Measurements from ENCODE around the gene NECAB3. TPM values are rescaled to one million over a fixed set of nuclear protein-coding genes. Genes with fewer than 3 reads are reported as not detected.

The NECAB3 gene
- total and polyA plus RNA-seq, 9 donors: 9.2 to 166 (median 96.5) TPM

DNA sequence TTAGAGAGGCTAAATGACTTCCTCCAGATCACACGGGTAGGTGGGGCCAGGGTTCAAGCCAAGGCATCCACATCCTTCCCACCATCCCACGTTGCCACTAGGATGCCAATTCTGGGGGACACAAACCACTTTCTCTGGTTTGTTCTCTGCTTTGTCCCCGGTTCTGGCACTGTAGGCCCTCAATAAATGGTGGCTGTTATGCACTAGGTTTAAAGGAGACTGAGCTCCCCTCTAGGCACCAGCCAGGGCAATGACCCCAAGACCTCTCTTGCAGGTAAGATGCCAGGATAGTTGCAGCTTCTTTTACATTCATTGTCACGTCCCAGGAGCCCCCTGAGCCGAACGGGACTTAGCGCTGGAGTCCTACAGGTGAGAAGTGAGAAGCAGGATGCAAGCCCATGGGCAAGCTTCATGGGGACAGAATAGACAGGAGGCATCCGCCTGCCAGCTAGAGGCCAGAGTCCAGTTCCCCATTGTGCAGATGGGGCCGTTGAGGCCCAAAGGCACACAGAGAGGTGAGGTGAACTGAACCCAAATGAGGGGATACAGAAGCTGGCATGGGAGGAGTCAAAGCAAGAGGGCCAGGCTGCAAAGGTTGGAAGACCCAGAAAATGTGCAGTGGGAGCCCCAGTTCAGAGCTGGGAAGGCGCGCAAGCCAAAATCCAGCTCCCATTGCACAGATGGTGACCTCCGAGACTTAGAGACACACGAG, 45.2 kb upstream of the NECAB3 start:
- 33 to 40% (median 34%) methylated on average over 13 of the region's 13 CpGs for WGBS, 3 donors
- Histone ChIP-seq H3K36me3 (no peaks in the 10 kb centered on the region), H3K4me1 (ENCODE audit: insufficient read depth) (peaks cover 12% of the 10 kb centered on the region)

DNA sequence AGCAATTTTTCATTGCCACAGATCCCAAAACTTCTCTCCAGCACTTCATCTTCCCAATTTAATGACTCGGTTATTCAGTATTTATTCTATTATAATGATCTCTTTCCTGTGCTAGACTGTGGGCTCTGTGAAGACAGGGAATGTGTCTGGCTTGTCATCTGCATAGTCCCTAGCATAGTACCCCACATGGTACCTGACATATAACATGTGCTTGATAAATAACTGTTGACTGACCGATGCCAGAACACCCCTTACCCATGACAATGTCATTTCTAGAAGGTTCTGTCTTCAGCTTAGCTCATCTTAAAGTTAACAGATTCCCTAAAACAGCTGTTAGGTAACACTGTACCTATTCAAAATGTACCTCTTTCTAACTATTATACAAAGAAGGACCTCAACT, 42.3 kb upstream of the NECAB3 start:
- Histone ChIP-seq H3K27me3 (no peaks in the 10 kb centered on the region), H3K4me1 (ENCODE audit: insufficient read depth) (peaks cover 12% of the 10 kb centered on the region), H3K4me3 (no peak overlapping the region), H3K9me3 (no peaks in the 10 kb centered on the region), H3K36me3 (no peaks in the 10 kb centered on the region), H3K27ac (no peak overlapping the region)
- 90 to 92% (median 90%) methylated on average over 2 of the region's 2 CpGs for WGBS, 3 donors
- no peak for TF ChIP-seq EP300 (IDR thresholded peaks at IDR 0.05)
- TF ChIP-seq, protein P1, sequence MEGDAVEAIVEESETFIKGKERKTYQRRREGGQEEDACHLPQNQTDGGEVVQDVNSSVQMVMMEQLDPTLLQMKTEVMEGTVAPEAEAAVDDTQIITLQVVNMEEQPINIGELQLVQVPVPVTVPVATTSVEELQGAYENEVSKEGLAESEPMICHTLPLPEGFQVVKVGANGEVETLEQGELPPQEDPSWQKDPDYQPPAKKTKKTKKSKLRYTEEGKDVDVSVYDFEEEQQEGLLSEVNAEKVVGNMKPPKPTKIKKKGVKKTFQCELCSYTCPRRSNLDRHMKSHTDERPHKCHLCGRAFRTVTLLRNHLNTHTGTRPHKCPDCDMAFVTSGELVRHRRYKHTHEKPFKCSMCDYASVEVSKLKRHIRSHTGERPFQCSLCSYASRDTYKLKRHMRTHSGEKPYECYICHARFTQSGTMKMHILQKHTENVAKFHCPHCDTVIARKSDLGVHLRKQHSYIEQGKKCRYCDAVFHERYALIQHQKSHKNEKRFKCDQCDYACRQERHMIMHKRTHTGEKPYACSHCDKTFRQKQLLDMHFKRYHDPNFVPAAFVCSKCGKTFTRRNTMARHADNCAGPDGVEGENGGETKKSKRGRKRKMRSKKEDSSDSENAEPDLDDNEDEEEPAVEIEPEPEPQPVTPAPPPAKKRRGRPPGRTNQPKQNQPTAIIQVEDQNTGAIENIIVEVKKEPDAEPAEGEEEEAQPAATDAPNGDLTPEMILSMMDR (IDR thresholded peaks at IDR 0.05): no peak
- no peak for TF ChIP-seq POLR2A (IDR thresholded peaks at IDR 0.05)
- intact Hi-C loops (cut with DNase I): no loop called here
- DNase-seq: no peak

More for the DNA sequence above, 45.2 kb upstream of the NECAB3 start:
- no peak for DNase-seq
- Histone ChIP-seq H3K4me3 (peak overlapping the region; percentile 78), H3K9me3 (no peaks in the 10 kb centered on the region), H3K27me3 (no peaks in the 10 kb centered on the region), H3K27ac (peak overlapping the region in 1 of 2 donors; percentile 24)
- intact Hi-C loops (cut with DNase I): no loop called here
- TF ChIP-seq EP300 (IDR thresholded peaks at IDR 0.05) (no peak), POLR2A (IDR thresholded peaks at IDR 0.05) (no peak)
- TF ChIP-seq, protein P1 (IDR thresholded peaks at IDR 0.05): no peak

DNA sequence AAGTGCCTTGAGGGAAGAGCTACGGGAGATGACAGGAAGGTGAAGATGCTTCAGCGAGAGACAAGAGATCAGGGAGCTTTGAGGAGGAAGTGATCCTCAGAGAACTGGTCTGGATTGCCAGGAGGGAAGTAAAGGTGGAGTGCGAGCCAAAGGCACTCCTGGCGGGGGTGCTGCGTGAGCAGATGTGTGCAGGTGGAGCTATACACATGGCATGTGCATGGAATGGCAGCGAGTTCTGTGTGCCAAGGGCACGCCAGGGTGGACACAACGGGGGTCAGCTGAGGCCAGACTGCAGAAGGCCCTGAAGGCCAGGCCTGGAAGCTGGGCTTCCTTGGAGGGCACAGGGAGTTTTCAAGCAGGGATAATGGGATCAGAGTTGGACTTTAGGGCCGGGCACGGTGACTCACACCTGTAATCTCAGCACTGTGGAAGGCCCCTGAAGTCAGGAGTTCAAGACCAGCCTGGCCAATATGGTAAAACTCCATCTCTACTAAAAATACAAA, 39.7 kb upstream of the NECAB3 start:
- Histone ChIP-seq H3K27ac (no peak overlapping the region), H3K27me3 (no peaks in the 10 kb centered on the region), H3K36me3 (no peaks in the 10 kb centered on the region), H3K4me1 (ENCODE audit: insufficient read depth) (peaks cover 1% of the 10 kb centered on the region), H3K4me3 (no peak overlapping the region), H3K9me3 (no peaks in the 10 kb centered on the region)
- intact Hi-C loops (cut with DNase I): no loop called here
- TF ChIP-seq EP300 (IDR thresholded peaks at IDR 0.05): no peak
- TF ChIP-seq, protein P1 (IDR thresholded peaks at IDR 0.05): no peak
- TF ChIP-seq POLR2A (IDR thresholded peaks at IDR 0.05): no peak
- DNase-seq: no peak
- 88 to 90% (median 89%) methylated on average over 10 of the region's 10 CpGs for WGBS, 3 donors

DNA sequence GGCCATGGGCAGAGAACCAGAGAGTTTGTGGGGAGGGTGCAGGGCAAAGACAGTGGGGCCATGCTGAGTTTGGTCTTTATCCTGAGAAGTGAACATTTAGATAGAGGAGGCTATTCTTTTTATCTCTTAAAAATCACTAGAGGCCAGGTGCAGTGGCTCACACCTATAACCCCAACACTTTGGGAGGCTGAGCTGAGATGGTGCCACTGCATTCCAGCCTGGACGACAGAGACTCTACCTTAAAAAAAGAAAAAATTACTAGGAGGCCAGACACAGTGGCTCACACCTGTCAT, 37.2 kb upstream of the NECAB3 start:
- H3K27ac ChIP-seq: no peak overlapping the region
- TF ChIP-seq, protein P1 (IDR thresholded peaks at IDR 0.05): no peak
- TF ChIP-seq EP300 (IDR thresholded peaks at IDR 0.05) (no peak), POLR2A (IDR thresholded peaks at IDR 0.05) (no peak)
- WGBS, 3 donors: 0 to 87% (median 77%) methylated on average over 1 of the region's 1 CpG
- no peaks in the 10 kb centered on the region for H3K27me3 ChIP-seq
- intact Hi-C loops (cut with DNase I): no loop called here
- no peak for DNase-seq
- no peaks in the 10 kb centered on the region for H3K4me1 ChIP-seq (ENCODE audit: insufficient read depth)
- H3K9me3 ChIP-seq: no peaks in the 10 kb centered on the region
- H3K36me3 ChIP-seq: no peaks in the 10 kb centered on the region
- no peak overlapping the region for H3K4me3 ChIP-seq

Measured in ovary (tissue), 9 donors.